ENCODE measurements around the gene TAS2R4. TPM values are rescaled to one million over a fixed set of nuclear protein-coding genes. Genes with fewer than 3 reads are reported as not detected.
"Not testable (repeated sequence)": the region's sequence is repeated elsewhere in the genome, so short reads cannot be mapped to it uniquely, and the experiment has no call there.

TAS2R4 gene
- total RNA-seq, 3 donors from 2014 or later: 1.1 to 2.3 (median 2.1) TPM

DNA sequence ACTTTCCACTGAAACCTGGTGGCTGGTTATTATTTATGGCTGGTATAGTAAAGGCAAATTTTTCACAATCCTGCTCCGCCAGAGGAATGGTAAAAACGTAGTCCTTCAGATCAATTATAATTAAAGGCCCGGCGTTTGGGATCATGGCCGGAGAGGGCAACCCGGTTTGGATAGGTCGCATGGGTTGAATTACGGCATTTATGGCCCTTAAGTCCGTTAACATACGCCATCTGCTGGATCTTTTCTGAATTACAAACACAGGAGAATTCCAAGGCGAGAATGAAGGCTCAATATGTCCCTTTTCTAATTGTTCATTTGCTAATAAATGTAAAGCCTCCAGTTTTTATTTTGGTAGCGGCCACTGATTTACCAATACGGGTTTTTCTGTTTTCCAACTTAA, 23.8 kb upstream of the TAS2R4 start:
- no peak for DNase-seq
- H3K4me1 ChIP-seq (ENCODE audit: low read depth): no peaks in the 10 kb centered on the region
- H3K36me3 ChIP-seq (ENCODE audit: low read depth): peaks cover 17% of the 10 kb centered on the region
- TF ChIP-seq, protein P1, sequence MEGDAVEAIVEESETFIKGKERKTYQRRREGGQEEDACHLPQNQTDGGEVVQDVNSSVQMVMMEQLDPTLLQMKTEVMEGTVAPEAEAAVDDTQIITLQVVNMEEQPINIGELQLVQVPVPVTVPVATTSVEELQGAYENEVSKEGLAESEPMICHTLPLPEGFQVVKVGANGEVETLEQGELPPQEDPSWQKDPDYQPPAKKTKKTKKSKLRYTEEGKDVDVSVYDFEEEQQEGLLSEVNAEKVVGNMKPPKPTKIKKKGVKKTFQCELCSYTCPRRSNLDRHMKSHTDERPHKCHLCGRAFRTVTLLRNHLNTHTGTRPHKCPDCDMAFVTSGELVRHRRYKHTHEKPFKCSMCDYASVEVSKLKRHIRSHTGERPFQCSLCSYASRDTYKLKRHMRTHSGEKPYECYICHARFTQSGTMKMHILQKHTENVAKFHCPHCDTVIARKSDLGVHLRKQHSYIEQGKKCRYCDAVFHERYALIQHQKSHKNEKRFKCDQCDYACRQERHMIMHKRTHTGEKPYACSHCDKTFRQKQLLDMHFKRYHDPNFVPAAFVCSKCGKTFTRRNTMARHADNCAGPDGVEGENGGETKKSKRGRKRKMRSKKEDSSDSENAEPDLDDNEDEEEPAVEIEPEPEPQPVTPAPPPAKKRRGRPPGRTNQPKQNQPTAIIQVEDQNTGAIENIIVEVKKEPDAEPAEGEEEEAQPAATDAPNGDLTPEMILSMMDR (IDR thresholded peaks at IDR 0.05): no peak
- intact Hi-C loops (cut with DNase I, micrococcal nuclease): no loop called here
- H3K9me3 ChIP-seq: peaks cover 28% of the 10 kb centered on the region
- no peak overlapping the region for H3K4me3 ChIP-seq
- ATAC-seq: no peak

DNA sequence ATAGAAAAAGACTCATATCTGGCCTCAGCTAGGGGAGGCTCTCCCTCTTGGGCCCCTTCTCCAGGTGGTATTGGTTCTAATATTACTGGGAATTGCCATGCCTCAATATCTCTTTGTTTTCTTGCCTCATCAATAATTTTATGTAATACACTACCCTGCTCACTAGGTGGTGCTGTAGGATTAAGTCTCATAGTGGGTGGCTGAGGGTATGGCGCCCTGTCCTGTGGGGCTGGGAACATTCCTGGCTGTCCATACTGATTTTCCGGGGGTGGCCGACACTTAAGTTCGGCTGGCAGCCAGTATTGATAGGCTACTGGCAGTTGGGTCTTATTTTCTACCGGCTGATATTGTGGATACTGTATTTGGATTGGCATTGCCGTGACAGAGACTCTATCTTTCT, 21.5 kb upstream of the TAS2R4 start:
- intact Hi-C loops (cut with DNase I, micrococcal nuclease): no loop called here
- ATAC-seq (no peak), DNase-seq (no peak)
- no peaks in the 10 kb centered on the region for H3K4me1 ChIP-seq (ENCODE audit: low read depth)
- peaks cover 28% of the 10 kb centered on the region for H3K9me3 ChIP-seq
- H3K4me3 ChIP-seq: no peak overlapping the region
- TF ChIP-seq, protein P1 (IDR thresholded peaks at IDR 0.05): no peak
- H3K36me3 ChIP-seq (ENCODE audit: low read depth): peaks cover 13% of the 10 kb centered on the region

DNA sequence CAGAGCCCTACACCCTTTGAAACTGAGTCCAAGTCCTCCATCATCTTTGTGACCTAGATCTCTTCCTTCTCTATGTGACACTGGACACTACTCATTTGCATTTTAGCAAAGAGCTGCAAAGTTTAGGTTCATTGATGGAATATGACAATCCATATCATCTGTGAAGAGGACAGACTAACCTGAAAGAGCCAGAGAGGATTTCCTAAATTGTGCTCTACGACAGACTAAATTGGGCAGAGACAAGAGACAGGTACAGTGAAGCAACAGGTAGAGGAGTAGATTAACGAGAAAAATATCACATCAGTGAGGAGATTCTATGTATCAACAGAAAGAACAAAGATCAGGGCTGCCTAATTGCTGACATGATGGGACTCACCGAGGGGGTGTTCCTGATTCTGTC, 12.7 kb upstream of the TAS2R4 start, which contains the start of gene TAS2R3:
TAS2R3 (plus strand) TSS at position 301 of the 400 bp plus-strand sequence; CDS start at position 363, 62 bp downstream.
- intact Hi-C loops (cut with DNase I, micrococcal nuclease): no loop called here
- H3K36me3 ChIP-seq (ENCODE audit: low read depth): no peaks in the 10 kb centered on the region
- TF ChIP-seq, protein P1 (IDR thresholded peaks at IDR 0.05): no peak

DNA sequence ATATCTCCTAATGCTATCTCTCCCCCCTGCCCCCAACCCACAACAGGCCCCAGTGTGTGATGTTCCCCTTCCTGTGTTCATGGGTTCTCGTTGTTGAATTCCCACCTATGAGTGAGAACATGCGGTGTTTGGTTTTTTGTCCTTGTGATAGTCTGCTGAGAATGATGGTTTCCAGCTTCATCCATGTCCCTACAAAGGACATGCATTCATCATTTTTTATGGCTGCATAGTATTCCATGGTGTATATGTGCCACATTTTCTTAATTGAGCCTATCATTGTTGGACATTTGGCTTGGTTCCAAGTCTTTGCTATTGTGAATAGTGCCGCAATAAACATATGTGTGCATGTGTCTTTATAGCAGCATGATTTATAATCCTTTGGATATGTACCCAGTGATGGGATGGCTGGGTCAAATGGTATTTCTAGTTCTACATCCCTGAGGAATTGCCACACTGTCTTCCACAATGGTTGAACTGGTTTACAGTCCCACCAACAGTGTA, 6.3 kb upstream of the TAS2R4 start:
- DNase-seq; H3K4me3 ChIP-seq; H3K36me3 ChIP-seq (ENCODE audit: low read depth); intact Hi-C loops (cut with DNase I, micrococcal nuclease); H3K9me3 ChIP-seq; H3K4me1 ChIP-seq (ENCODE audit: low read depth); ATAC-seq: not testable (repeated sequence)

More for the DNA sequence above, 12.7 kb upstream of the TAS2R4 start, which contains the start of gene TAS2R3:
- no peak within 1 kb of the TSS for H3K4me3 ChIP-seq
- DNase-seq (no peak), ATAC-seq (no peak)
- H3K4me1 ChIP-seq (ENCODE audit: low read depth): no peaks in the 10 kb centered on the region
- H3K9me3 ChIP-seq: no peaks in the 10 kb centered on the region

DNA sequence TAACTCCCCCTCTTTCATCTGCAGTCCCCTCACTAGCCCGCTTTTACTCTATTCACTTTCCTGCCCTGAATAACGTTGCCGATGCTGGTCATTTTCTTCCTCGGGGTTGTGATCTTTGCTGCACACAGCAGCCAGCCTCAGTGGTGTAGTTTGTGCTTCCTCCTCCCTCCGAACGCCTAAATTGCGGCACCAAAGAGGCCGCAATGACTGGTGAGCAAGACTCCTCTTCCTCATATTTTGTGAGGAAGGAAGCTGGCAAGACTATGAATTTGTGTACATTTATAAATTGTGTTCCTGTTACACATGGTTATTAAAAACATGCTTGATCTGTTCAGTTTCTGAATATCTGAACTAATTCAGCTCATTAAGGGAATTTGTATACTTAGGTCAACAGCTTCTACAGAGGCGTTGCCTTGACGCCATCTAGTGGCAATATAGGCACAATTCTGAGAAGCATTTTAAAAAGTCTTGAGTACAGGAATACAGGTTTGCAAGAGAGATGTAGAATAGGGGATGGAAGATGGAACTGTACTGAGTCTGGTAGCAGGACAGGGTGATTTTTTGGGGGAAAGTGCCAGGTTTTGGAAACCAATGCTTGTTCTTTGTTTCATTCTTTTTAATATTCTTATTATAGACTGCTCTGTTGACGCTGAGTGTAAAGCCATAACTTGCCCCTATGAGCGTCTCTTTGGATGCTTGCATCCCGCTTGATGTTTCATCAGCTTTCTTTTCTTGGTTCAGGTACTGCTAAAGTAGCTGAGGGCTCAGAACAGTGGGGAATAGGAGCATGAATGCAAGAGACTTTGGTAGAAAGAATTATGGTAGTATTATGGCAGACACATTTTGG, 9.5 kb downstream of the TAS2R4 start:
- TF ChIP-seq, protein P1 (IDR thresholded peaks at IDR 0.05): peak; percentile 57
- peak; percentile 68 for ATAC-seq

DNA sequence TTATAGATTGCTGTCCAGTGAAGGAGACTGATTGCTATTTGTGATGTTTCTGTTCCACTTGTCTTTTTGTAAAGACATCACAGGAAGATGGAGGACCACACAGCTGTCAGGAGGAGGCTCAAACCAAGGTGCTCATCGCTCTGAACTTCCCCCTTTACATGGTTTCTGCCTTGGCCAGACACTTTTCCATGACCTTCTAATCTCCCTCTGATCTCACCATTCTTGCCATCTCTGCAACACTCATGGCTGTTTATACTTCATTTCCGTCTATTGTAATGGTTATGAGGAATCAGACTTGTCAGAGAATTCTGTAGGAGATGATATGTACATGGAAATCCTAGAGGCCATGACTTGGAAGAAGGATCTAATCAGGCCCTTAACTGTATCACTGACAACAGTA, 11.8 kb downstream of the TAS2R4 start:
- Histone ChIP-seq H3K4me1 (ENCODE audit: low read depth) (no peaks in the 10 kb centered on the region), H3K36me3 (ENCODE audit: low read depth) (no peaks in the 10 kb centered on the region), H3K9me3 (no peaks in the 10 kb centered on the region), H3K4me3 (no peak overlapping the region)
- DNase-seq: no peak
- no peak for ATAC-seq
- intact Hi-C loops (cut with DNase I, micrococcal nuclease): loop anchor here in 1 of 2 donors (10.0 kb wide), 1 partner anchor 133 kb away; no protein-coding TSS in a partner anchor
- TF ChIP-seq, protein P1 (IDR thresholded peaks at IDR 0.05): no peak

More for the DNA sequence above, 9.5 kb downstream of the TAS2R4 start:
- Histone ChIP-seq H3K4me3 (no peak overlapping the region), H3K9me3 (no peaks in the 10 kb centered on the region), H3K4me1 (ENCODE audit: low read depth) (no peaks in the 10 kb centered on the region), H3K36me3 (ENCODE audit: low read depth) (no peaks in the 10 kb centered on the region)
- DNase-seq: peak in 1 of 3 donors; percentile 46
- intact Hi-C loops (cut with DNase I, micrococcal nuclease): loop anchor here in 1 of 2 donors (10.0 kb wide), 1 partner anchor 131 kb away; no protein-coding TSS in a partner anchor
